CD4-positive, alpha-beta T cell treated with Interleukin-2 at 100 ng/mL for 4 hours (primary cell): ENCODE results near the gene PKIB.
"Not testable (repeated sequence)": the region's sequence is repeated elsewhere in the genome, so short reads cannot be mapped to it uniquely, and the experiment has no call there.

Experiments used
- DNase-seq: peaks from one replicate; pipeline ENCODE4 v3.0.0-alpha.2; 2020; ENCODE audit warnings: low spot score

The PKIB gene

GRCh38 chr6:122621638-122622037, 11.4 kb downstream of the PKIB start:
- DNase-seq = no peak

- no peak for DNase-seq
Measured at GRCh38 chr6:122622479-122622878, 12.3 kb downstream of the PKIB start.

GRCh38 chr6:122623279-122623678, 13.1 kb downstream of the PKIB start:
- DNase-seq = no peak

GRCh38 chr6:122624853-122625252, 14.6 kb downstream of the PKIB start:
- no peak for DNase-seq

GRCh38 chr6:122628714-122629113, 18.5 kb downstream of the PKIB start:
- no peak for DNase-seq

GRCh38 chr6:122631571-122632249, 21.5 kb downstream of the PKIB start:
- DNase-seq = no peak

- no peak for DNase-seq
Measured at GRCh38 chr6:122640366-122640765, 30.2 kb downstream of the PKIB start.

- DNase-seq = no peak
Measured at GRCh38 chr6:122641819-122642218, 31.6 kb downstream of the PKIB start.

GRCh38 chr6:122642604-122643003, 32.4 kb downstream of the PKIB start:
- DNase-seq = not testable (repeated sequence)

- DNase-seq = no peak
Measured at GRCh38 chr6:122645256-122645655, 35.1 kb downstream of the PKIB start.

GRCh38 chr6:122647765-122648164, 37.6 kb downstream of the PKIB start:
- no peak for DNase-seq

- no peak for DNase-seq
Measured at GRCh38 chr6:122648726-122649125, 38.5 kb downstream of the PKIB start.

GRCh38 chr6:122649701-122650100, 39.5 kb downstream of the PKIB start:
- no peak for DNase-seq

GRCh38 chr6:122650403-122650802, 40.2 kb downstream of the PKIB start:
- no peak for DNase-seq

GRCh38 chr6:122651031-122651430, 40.8 kb downstream of the PKIB start:
- DNase-seq = no peak

GRCh38 chr6:122651604-122652003, 41.4 kb downstream of the PKIB start:
- DNase-seq = no peak

GRCh38 chr6:122652431-122652830, 42.2 kb downstream of the PKIB start:
- DNase-seq = no peak

- no peak for DNase-seq
Measured at GRCh38 chr6:122653094-122653493, 42.9 kb downstream of the PKIB start.

- no peak for DNase-seq
Measured at GRCh38 chr6:122654012-122654411, 43.8 kb downstream of the PKIB start.

GRCh38 chr6:122657601-122658000, 47.4 kb downstream of the PKIB start:
- no peak for DNase-seq

GRCh38 chr6:122660296-122660695, 50.1 kb downstream of the PKIB start:
- DNase-seq = no peak

GRCh38 chr6:122663981-122664380, 53.8 kb downstream of the PKIB start:
- DNase-seq = no peak

GRCh38 chr6:122665929-122666328, 55.7 kb downstream of the PKIB start:
- no peak for DNase-seq

GRCh38 chr6:122666418-122666817, 56.2 kb downstream of the PKIB start:
- DNase-seq = no peak
